IMR-90 (cell line): Measurements from ENCODE around the gene TPP2.

ENCODE experiments used
- CEBPB ChIP-seq: IDR thresholded peaks from 2 replicates; pipeline ENCODE4 v1.6.1; 2012; ENCODE audit warnings: low read depth, low read length, improper control_type of control experiment
- CHD1 ChIP-seq: IDR thresholded peaks from 2 replicates; pipeline ENCODE4 v1.6.1; 2012; ENCODE audit warnings: low read depth, low read length, improper control_type of control experiment
- CTCF ChIP-seq: conservative IDR thresholded peaks from 2 replicates; pipeline ENCODE4 v1.5.1; 2012; ENCODE audit warnings: mild to moderate bottlenecking, low read depth, low read length, improper control_type of control experiment
- MXI1 ChIP-seq: IDR thresholded peaks from 2 replicates; pipeline ENCODE4 v1.6.1; 2012; ENCODE audit warnings: low read depth, mild to moderate bottlenecking, low read length, moderate library complexity, borderline replicate concordance
- POLR2A ChIP-seq: IDR thresholded peaks from 2 replicates; pipeline ENCODE4 v1.6.1; 2012; ENCODE audit warnings: mild to moderate bottlenecking, low read depth, low read length
- RFX5 ChIP-seq: IDR thresholded peaks from 2 replicates; pipeline ENCODE4 v1.8.0; 2012; ENCODE audit warnings: low read depth, mild to moderate bottlenecking, low read length, moderate library complexity

DNA sequence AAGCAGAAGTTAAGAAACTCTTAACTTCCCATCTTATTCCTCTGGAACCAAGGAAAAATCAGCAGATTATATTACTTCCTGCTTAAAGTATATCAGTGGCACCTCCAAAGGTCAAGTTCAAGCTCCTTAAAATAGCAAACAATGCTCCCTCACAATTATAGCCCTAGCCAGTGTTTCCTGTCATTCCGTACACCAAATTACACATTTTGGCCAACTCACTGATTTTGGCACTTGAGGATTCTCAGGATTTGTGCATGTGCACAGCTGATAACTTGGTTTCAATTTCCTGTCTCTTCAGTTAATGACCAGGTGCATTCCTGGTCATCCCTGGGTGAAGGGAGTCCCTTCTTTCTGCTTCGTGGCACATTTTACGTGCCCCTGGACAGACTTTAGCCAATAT, 42.0 kb downstream of the TPP2 start:
- TF ChIP-seq RFX5 (no peak), CHD1 (no peak), CTCF (no peak), MXI1 (no peak), POLR2A (no peak), CEBPB (no peak)
